ENCODE data around the gene HOXB1.

HOXB1 gene

GRCh38 chr17:48568499-48569239, 37.9 kb upstream of the HOXB1 start:
- Mint-ChIP-seq H3K27ac (no peak overlapping the region), H3K36me3 (ENCODE audit: low read depth) (peaks cover 16% of the 10 kb centered on the region), H3K4me3 (peak overlapping the region in 1 of 3 experiments; percentile 85), H3K4me1 (peaks cover 37% of the 10 kb centered on the region), H3K9me3 (no peaks in the 10 kb centered on the region), H3K27me3 (ENCODE audit: low read depth) (peaks cover 28% of the 10 kb centered on the region)
- TF ChIP-seq CTCF (IDR thresholded peaks at IDR 0.05; ENCODE audit: unreplicated experiment in 3 of 3), result no peak

GRCh38 chr17:48567646-48568354, 37.0 kb upstream of the HOXB1 start:
- H3K27ac Mint-ChIP-seq, result no peak overlapping the region
- no peak for TF ChIP-seq CTCF (IDR thresholded peaks at IDR 0.05; ENCODE audit: unreplicated experiment in 3 of 3)
- H3K4me3 Mint-ChIP-seq, result peak overlapping the region in 1 of 3 experiments; percentile 85
- no peaks in the 10 kb centered on the region for H3K9me3 Mint-ChIP-seq
- peaks cover 37% of the 10 kb centered on the region for H3K4me1 Mint-ChIP-seq
- H3K36me3 Mint-ChIP-seq (ENCODE audit: low read depth), result peaks cover 8% of the 10 kb centered on the region
- H3K27me3 Mint-ChIP-seq (ENCODE audit: low read depth), result peaks cover 21% of the 10 kb centered on the region

GRCh38 chr17:48567209-48567608, 36.4 kb upstream of the HOXB1 start:
- no peaks in the 10 kb centered on the region for H3K9me3 Mint-ChIP-seq
- H3K4me1 Mint-ChIP-seq, result peaks cover 37% of the 10 kb centered on the region
- H3K36me3 Mint-ChIP-seq (ENCODE audit: low read depth), result peaks cover 6% of the 10 kb centered on the region
- no peak overlapping the region for H3K27ac Mint-ChIP-seq
- peaks cover 17% of the 10 kb centered on the region for H3K27me3 Mint-ChIP-seq (ENCODE audit: low read depth)
- no peak overlapping the region for H3K4me3 Mint-ChIP-seq
- TF ChIP-seq CTCF (IDR thresholded peaks at IDR 0.05; ENCODE audit: unreplicated experiment in 3 of 3), result no peak

GRCh38 chr17:48566717-48567116, 35.9 kb upstream of the HOXB1 start:
- Mint-ChIP-seq H3K36me3 (ENCODE audit: low read depth) (peaks cover 6% of the 10 kb centered on the region), H3K4me1 (peaks cover 38% of the 10 kb centered on the region), H3K4me3 (no peak overlapping the region), H3K27ac (no peak overlapping the region), H3K9me3 (no peaks in the 10 kb centered on the region), H3K27me3 (ENCODE audit: low read depth) (peaks cover 14% of the 10 kb centered on the region)
- no peak for TF ChIP-seq CTCF (IDR thresholded peaks at IDR 0.05; ENCODE audit: unreplicated experiment in 3 of 3)

GRCh38 chr17:48565925-48566710, 35.3 kb upstream of the HOXB1 start:
- H3K4me1 Mint-ChIP-seq, result peaks cover 38% of the 10 kb centered on the region
- H3K36me3 Mint-ChIP-seq (ENCODE audit: low read depth), result peaks cover under 1% of the 10 kb centered on the region
- no peak overlapping the region for H3K27ac Mint-ChIP-seq
- H3K4me3 Mint-ChIP-seq, result no peak overlapping the region
- TF ChIP-seq CTCF (IDR thresholded peaks at IDR 0.05; ENCODE audit: unreplicated experiment in 3 of 3), result no peak
- peaks cover 10% of the 10 kb centered on the region for H3K27me3 Mint-ChIP-seq (ENCODE audit: low read depth)
- H3K9me3 Mint-ChIP-seq, result no peaks in the 10 kb centered on the region
